WERI-Rb-1 (cell line): ENCODE results near the gene CEMIP.

ENCODE experiments used
- DNase-seq: peaks from one replicate; pipeline ENCODE4 v3.0.0-alpha.2; 2020
- H3K27ac ChIP-seq: fragments of 250-450 bp; sonication (Bioruptor Pico); 2 replicates; pipeline ENCODE4 v1.5.1; 2020; ENCODE audit warnings: mild to moderate bottlenecking, moderate library complexity
- H3K27me3 ChIP-seq: fragments of 250-450 bp; sonication (Bioruptor Pico); 2 replicates; pipeline ENCODE4 v1.5.1; 2021; ENCODE audit warnings: mild to moderate bottlenecking, low read depth, moderate library complexity; ENCODE audit not compliant: insufficient read depth, severe bottlenecking
- H3K36me3 ChIP-seq: fragments of 250-450 bp; sonication (Bioruptor Pico); 2 replicates; pipeline ENCODE4 v1.5.1; 2020; ENCODE audit warnings: mild to moderate bottlenecking, moderate library complexity
- H3K4me3 ChIP-seq: 2 replicates; pipeline ENCODE4 v1.5.1; 2011; ENCODE audit warnings: low read depth, mild to moderate bottlenecking, control low read depth, low read length
- H3K9me3 ChIP-seq: fragments of 250-450 bp; sonication (Bioruptor Pico); 2 replicates; pipeline ENCODE4 v1.5.1; 2021; ENCODE audit warnings: mild to moderate bottlenecking, moderate library complexity; ENCODE audit not compliant: severe bottlenecking
- CTCF ChIP-seq: IDR thresholded peaks from 2 replicates; pipeline ENCODE4 v1.5.1; 2011; ENCODE audit warnings: low read depth, mild to moderate bottlenecking, control low read depth, inconsistent platforms, low read length

CEMIP gene

GRCh38 chr15:80811781-80812315 is 32.7 kb downstream of the CEMIP start:
- no peaks in the 10 kb centered on the region for H3K9me3 ChIP-seq
- TF ChIP-seq CTCF = no peak
- no peak overlapping the region for H3K4me3 ChIP-seq
- no peak overlapping the region for H3K27ac ChIP-seq
- DNase-seq = no peak
- no peaks in the 10 kb centered on the region for H3K27me3 ChIP-seq
- no peaks in the 10 kb centered on the region for H3K36me3 ChIP-seq

DNA sequence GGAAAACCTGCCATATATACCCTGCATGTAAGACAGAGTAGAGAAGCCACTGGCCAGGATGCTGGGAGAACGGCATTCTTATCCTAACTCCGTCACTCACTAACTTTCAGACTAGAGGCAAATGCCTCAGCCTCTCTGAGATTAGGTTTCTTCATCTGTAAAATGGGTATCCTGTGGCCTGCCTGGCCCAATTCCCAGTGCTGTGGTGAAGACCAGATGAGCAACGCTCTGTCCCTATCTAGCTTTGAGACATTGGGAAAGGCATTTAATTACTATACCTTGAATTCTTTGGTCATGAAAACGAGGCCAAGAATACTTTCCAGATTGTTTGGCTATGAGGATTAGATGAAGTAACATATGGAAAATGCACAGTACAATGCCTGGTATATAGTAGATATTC is 35.9 kb downstream of the CEMIP start:
- no peak for TF ChIP-seq CTCF
- Histone ChIP-seq H3K27me3 (no peaks in the 10 kb centered on the region), H3K27ac (no peak overlapping the region), H3K4me3 (no peak overlapping the region), H3K36me3 (no peaks in the 10 kb centered on the region), H3K9me3 (no peaks in the 10 kb centered on the region)
- DNase-seq = no peak

DNA sequence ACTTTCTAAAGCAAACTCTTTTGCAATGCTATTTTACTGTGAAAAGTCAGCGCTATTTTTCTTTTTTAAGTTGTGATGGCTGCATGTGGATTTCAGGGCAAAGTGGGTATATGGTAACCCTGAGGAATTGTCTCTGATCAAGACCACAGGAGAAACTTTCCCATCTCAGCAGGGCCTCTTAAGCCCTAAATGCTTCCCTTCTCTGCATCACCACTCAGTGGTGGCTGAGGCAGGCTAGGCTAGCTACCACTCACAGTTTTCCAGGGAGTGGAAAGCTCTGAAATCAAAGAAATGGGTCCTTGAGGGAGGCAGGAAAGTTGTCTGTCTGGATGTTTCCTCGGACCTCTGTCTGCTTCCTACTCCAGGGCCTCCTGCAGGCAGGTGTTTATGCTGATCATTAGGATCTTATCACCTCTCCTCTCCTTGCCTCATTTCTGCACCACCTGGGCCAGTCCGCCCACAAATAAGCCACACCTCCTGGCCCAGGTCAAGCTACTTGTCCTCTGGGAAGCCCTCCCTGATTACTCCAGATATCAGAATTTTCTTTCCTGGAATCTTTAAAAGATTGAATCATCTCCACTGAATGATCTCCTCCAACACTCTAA is 37.0 kb downstream of the CEMIP start:
- H3K9me3 ChIP-seq = no peaks in the 10 kb centered on the region
- no peak for DNase-seq
- no peaks in the 10 kb centered on the region for H3K27me3 ChIP-seq
- no peak for TF ChIP-seq CTCF
- no peak overlapping the region for H3K4me3 ChIP-seq
- H3K36me3 ChIP-seq = no peaks in the 10 kb centered on the region
- no peak overlapping the region for H3K27ac ChIP-seq

GRCh38 chr15:80816936-80817335 is 37.8 kb downstream of the CEMIP start:
- H3K4me3 ChIP-seq = no peak overlapping the region
- no peaks in the 10 kb centered on the region for H3K36me3 ChIP-seq
- no peaks in the 10 kb centered on the region for H3K9me3 ChIP-seq
- H3K27ac ChIP-seq = no peak overlapping the region
- DNase-seq = no peak
- TF ChIP-seq CTCF = no peak
- no peaks in the 10 kb centered on the region for H3K27me3 ChIP-seq

GRCh38 chr15:80817901-80818300 is 38.7 kb downstream of the CEMIP start:
- Histone ChIP-seq H3K27me3 (no peaks in the 10 kb centered on the region), H3K27ac (no peak overlapping the region), H3K9me3 (no peaks in the 10 kb centered on the region), H3K4me3 (no peak overlapping the region), H3K36me3 (no peaks in the 10 kb centered on the region)
- no peak for TF ChIP-seq CTCF
- no peak for DNase-seq

GRCh38 chr15:80819001-80819400 is 39.8 kb downstream of the CEMIP start:
- Histone ChIP-seq H3K27ac (no peak overlapping the region), H3K9me3 (no peaks in the 10 kb centered on the region), H3K36me3 (no peaks in the 10 kb centered on the region), H3K27me3 (no peaks in the 10 kb centered on the region), H3K4me3 (no peak overlapping the region)
- TF ChIP-seq CTCF = no peak
- no peak for DNase-seq
